Gastrocnemius medialis (tissue), 4 donors: Measurements from ENCODE around the gene ESM1. TPM values are rescaled to one million over a fixed set of nuclear protein-coding genes. Genes with fewer than 3 reads are reported as not detected.
A peak's percentile ranks its signal among the peaks of the same experiment; 100 is the strongest.

ENCODE experiments used
- ATAC-seq, 2 donors: fragments of 150-250 bp; one replicate each; pipeline ENCODE4 v1.9.1; 2016
- DNase-seq, 2 donors: peaks; one replicate each; pipeline ENCODE4 v3.0.0-alpha.2; 2019
- H3K27ac ChIP-seq, 4 donors: fragments of 200-600 bp; sonication (generic); 1 replicate in 1 of 4; 2 replicates in 3 of 4; pipeline ENCODE4 v1.5.1; 2016 to 2018; ENCODE audit warnings: mild to moderate bottlenecking in 2 of 4, moderate library complexity in 1 of 4
- H3K27me3 ChIP-seq, 3 donors: fragments of 200-600 bp; sonication (generic) in 2 of 3; 1 replicate in 1 of 3; 2 replicates in 2 of 3; pipeline versions ENCODE4 v1.5.1 to v1.6.0; 2016 to 2019; ENCODE audit warnings: mild to moderate bottlenecking in 1 of 3, moderate library complexity in 1 of 3
- H3K36me3 ChIP-seq, 2 donors: fragments of 200-600 bp; sonication (generic) in 1 of 2; one replicate each; pipeline ENCODE4 v1.5.1; 2017 to 2018
- H3K4me1 ChIP-seq, 2 donors: fragments of 200-600 bp; sonication (generic) in 1 of 2; one replicate each; pipeline ENCODE4 v1.5.1; 2016 to 2017; ENCODE audit warnings: mild to moderate bottlenecking in 2 of 2
- H3K4me3 ChIP-seq, 4 donors: fragments of 200-600 bp; sonication (generic) in 3 of 4; 1 replicate in 1 of 4; 2 replicates in 3 of 4; pipeline ENCODE4 v1.5.1; 2016 to 2019; ENCODE audit warnings: mild to moderate bottlenecking in 2 of 4
- H3K9me3 ChIP-seq, 3 donors: fragments of 200-600 bp; sonication (generic) in 2 of 3; 1 replicate in 1 of 3; 2 replicates in 2 of 3; pipeline ENCODE4 v1.5.1; 2016 to 2019
- CTCF ChIP-seq, 5 experiments: fragments of 450-650 bp in 3 of 5; fragments of 200-600 bp in 2 of 5; sonication (generic) in 2 of 5; IDR thresholded peaks in 4 of 5; conservative IDR thresholded peaks in 1 of 5; 1 replicate in 4 of 5; 2 replicates in 1 of 5; pipeline ENCODE4 v1.5.1; 2016 to 2019; ENCODE audit warnings: antibody characterized with exemption in 5 of 5, mild to moderate bottlenecking in 3 of 5, moderate library complexity in 3 of 5
- POLR2A ChIP-seq, 2 donors: fragments of 450-650 bp; IDR thresholded peaks; one replicate each; pipeline ENCODE4 v1.6.1; 2017; ENCODE audit warnings: antibody characterized with exemption in 2 of 2, mild to moderate bottlenecking in 2 of 2, moderate library complexity in 2 of 2
- in situ Hi-C, 4 donors: fragments of 200-750 bp; cut with MboI; loops; one replicate each; pipeline versions ENCODE4 v1.15.0 to v1.8.0; 2017; ENCODE audit warnings: low sequenced_read_pairs in 4 of 4
- intact Hi-C: fragments of 100-400 bp; cut with DNase I; formaldehyde crosslinking; loops from one replicate; pipeline ENCODE4 v1.15.1; 2023; ENCODE audit warnings: low total_unique reads
- total RNA-seq, 4 donors: library from RNA; depleted of rRNA; stranded (reverse); fragments of >200 nt; gene quantifications; one replicate each; pipeline versions ENCODE4 v1.1.0 to v1.2.3, GENCODE V29; 2016

Gene ESM1
- total RNA-seq, 4 donors from 2014 or later = 0.12 to 0.46 TPM; not detected in 2

DNA sequence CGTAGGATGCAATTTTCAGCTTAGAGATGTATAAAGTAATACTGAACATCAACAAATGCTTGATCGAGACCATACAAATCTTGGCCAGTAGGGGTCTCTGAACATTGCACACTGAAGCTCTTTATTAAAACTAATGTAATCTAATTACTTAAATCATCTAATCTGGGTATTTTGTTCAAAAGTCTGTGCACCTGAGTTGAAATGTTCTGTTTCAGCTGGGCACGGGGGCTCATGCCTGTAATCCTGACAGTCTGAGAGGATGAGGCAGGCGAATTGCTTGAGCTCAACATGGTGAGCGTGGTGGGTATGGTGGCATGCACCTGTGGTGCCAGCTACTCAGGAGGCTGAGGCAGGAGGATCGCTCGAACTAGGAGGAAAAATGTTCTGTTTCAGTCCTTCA is 41.0 kb downstream of the ESM1 start:
- no peaks in the 10 kb centered on the region for H3K4me1 ChIP-seq
- H3K4me3 ChIP-seq = no peak overlapping the region
- intact Hi-C loops = no loop called here
- in situ Hi-C loops = no loop called here
- no peaks in the 10 kb centered on the region for H3K27me3 ChIP-seq
- no peak overlapping the region for H3K27ac ChIP-seq
- DNase-seq (no peak), ATAC-seq (no peak)
- TF ChIP-seq CTCF (IDR thresholded peaks at IDR 0.05 in 4 of 5, conservative IDR thresholded peaks at IDR 0.05 in 1 of 5) = peak in 3 of 5 experiments; percentile 10 to 36 (median 33)
- TF ChIP-seq POLR2A (IDR thresholded peaks at IDR 0.05) = no peak
- no peaks in the 10 kb centered on the region for H3K9me3 ChIP-seq
- no peaks in the 10 kb centered on the region for H3K36me3 ChIP-seq

DNA sequence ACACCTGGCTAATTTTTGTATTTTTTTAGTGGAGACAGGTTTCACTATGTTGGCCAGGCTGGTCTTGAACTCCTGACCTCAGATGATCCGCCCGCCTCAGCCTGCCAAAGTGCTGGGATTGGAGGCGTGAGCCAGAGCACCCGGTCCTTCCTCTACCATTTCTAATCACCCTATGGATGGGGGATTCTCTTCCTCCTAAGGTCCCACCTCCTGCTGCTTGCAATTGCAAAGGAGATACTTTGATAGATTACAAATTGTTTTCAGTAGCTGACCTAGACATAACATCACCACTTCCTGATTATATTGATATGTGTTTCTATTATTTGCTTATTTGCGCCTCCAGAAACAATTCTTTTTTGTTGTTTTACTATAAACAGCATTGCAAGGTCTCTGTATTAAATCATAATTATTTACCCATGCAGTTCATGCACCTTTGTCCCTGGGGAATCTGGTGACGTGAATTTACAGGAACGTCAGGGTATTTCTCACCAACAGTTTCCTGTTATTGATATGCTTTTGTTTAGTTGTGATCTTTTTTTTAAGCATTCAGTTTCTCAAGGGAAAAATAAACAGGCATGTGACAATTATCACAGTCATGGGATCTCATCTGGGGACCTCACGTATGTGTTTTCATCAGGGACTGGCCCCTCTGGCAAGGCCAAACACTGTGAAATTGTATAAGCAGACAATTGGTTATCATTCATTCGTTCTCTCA is 43.2 kb downstream of the ESM1 start:
- intact Hi-C loops (no loop called here), in situ Hi-C loops (no loop called here)
- Histone ChIP-seq H3K4me3 (no peak overlapping the region), H3K36me3 (no peaks in the 10 kb centered on the region), H3K27ac (no peak overlapping the region), H3K4me1 (no peaks in the 10 kb centered on the region), H3K9me3 (no peaks in the 10 kb centered on the region), H3K27me3 (no peaks in the 10 kb centered on the region)
- TF ChIP-seq CTCF (IDR thresholded peaks at IDR 0.05 in 4 of 5, conservative IDR thresholded peaks at IDR 0.05 in 1 of 5) (no peak), POLR2A (IDR thresholded peaks at IDR 0.05) (no peak)
- DNase-seq (no peak), ATAC-seq (no peak)

DNA sequence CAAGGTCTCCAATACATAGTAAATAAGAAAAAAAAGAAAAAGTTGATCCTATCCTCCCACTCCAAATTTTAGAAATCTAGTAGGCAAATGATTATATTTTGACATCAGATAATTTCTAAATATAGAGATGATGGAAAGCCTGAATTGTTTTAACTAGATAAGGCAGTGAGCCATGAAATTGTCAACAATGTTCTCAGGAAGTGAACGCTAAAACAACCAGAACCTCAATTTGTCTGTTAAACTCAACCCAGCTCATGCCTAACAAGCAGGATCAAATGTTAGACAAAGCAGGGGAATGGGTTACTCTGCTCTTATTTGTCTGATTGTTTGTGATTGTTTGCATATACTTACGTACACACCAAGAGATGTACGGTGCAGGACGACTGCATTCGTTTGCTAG is 49.2 kb downstream of the ESM1 start:
- Histone ChIP-seq H3K4me3 (no peak overlapping the region), H3K4me1 (no peaks in the 10 kb centered on the region), H3K9me3 (no peaks in the 10 kb centered on the region), H3K27me3 (no peaks in the 10 kb centered on the region), H3K36me3 (no peaks in the 10 kb centered on the region), H3K27ac (no peak overlapping the region)
- ATAC-seq = no peak
- no peak for DNase-seq
- intact Hi-C loops = no loop called here
- TF ChIP-seq CTCF (IDR thresholded peaks at IDR 0.05 in 4 of 5, conservative IDR thresholded peaks at IDR 0.05 in 1 of 5) = no peak
- in situ Hi-C loops = no loop called here

- H3K4me1 ChIP-seq = no peaks in the 10 kb centered on the region
- no peaks in the 10 kb centered on the region for H3K9me3 ChIP-seq
- in situ Hi-C loops = no loop called here
- no peak overlapping the region for H3K27ac ChIP-seq
- intact Hi-C loops = no loop called here
- H3K36me3 ChIP-seq = no peaks in the 10 kb centered on the region
- DNase-seq = no peak
- no peak for ATAC-seq
- H3K27me3 ChIP-seq = no peaks in the 10 kb centered on the region
- TF ChIP-seq POLR2A (IDR thresholded peaks at IDR 0.05) = no peak
- H3K4me3 ChIP-seq = no peak overlapping the region
Observed at GRCh38 chr5:54932789-54933188, 52.6 kb downstream of the ESM1 start.

- intact Hi-C loops (no loop called here), in situ Hi-C loops (no loop called here)
- Histone ChIP-seq H3K4me1 (no peaks in the 10 kb centered on the region), H3K9me3 (no peaks in the 10 kb centered on the region), H3K4me3 (no peak overlapping the region), H3K27me3 (no peaks in the 10 kb centered on the region), H3K36me3 (no peaks in the 10 kb centered on the region), H3K27ac (no peak overlapping the region)
- TF ChIP-seq POLR2A (IDR thresholded peaks at IDR 0.05) (no peak), CTCF (IDR thresholded peaks at IDR 0.05 in 4 of 5, conservative IDR thresholded peaks at IDR 0.05 in 1 of 5) (no peak)
- DNase-seq (no peak), ATAC-seq (no peak)
Observed at GRCh38 chr5:54930736-54931135, 54.7 kb downstream of the ESM1 start.

Other genes starting within 250 kb of the ESM1 start
- gene GZMK, start 38.7 kb upstream of the ESM1 start, total RNA-seq = under 1 TPM in 2 of 4 donors, not detected in 2; 0.24 to 0.36 TPM
- gene GZMA, start 117.1 kb upstream of the ESM1 start, total RNA-seq = not detected
- gene GPX8, start 174.6 kb upstream of the ESM1 start, total RNA-seq = 1 to 10 TPM; 2.0 to 4.0 (median 2.6) TPM
- not detected for gene CDC20B, start 187.6 kb upstream of the ESM1 start, total RNA-seq
- gene MCIDAS, start 241.7 kb upstream of the ESM1 start, total RNA-seq = not detected
- gene CCNO, start 248.0 kb upstream of the ESM1 start, total RNA-seq = not detected